ENCODE results near the gene LAMA3. TPM values are rescaled to one million over a fixed set of nuclear protein-coding genes. Genes with fewer than 3 reads are reported as not detected.

LAMA3 gene
- polyA plus RNA-seq, 1 of the 3 experiments (the other 2 are of a cell fraction) = 3.5 TPM

DNA sequence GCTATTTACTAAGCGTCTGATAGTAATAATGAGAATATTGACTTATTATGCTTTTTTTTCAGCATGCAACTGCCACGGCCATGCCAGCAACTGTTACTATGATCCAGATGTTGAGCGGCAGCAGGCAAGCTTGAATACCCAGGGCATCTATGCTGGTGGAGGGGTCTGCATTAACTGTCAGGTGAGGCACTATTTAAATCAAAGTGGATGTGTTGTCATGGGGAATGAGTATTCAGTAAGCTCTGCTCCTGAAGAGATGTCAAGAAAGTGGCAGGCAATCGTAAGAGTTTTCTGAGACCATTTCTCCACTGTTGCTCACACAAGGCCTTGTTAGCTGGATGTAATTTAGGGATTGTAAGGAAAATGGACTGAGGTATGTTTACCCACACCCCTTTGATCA is 74.1 kb downstream of the LAMA3 start:
- Histone ChIP-seq H3K36me3 (replicated peaks in 1 of 2; ENCODE audit: control insufficient read depth in 1 of 2, insufficient read depth in 2 of 2, low read length in 1 of 2) (peaks cover 0 to 5% of the 10 kb centered on the region in 2 experiments), H3K27me3 (ENCODE audit: insufficient read depth) (no peaks in the 10 kb centered on the region), H3K9ac (no peak overlapping the region), H4K20me1 (ENCODE audit: insufficient read depth) (no peaks in the 10 kb centered on the region), H3F3A (replicated peaks; ENCODE audit: insufficient read depth) (no peaks in the 10 kb centered on the region), H2AFZ (ENCODE audit: low read depth) (no peak overlapping the region), H3K9me2 (no peaks in the 10 kb centered on the region), H3K4me3 (ENCODE audit: low read depth in 2 of 2, low read length in 1 of 2) (no peak overlapping the region), H3K79me2 (ENCODE audit: insufficient read depth) (no peaks in the 10 kb centered on the region), H3K4me2 (no peak overlapping the region), H3K27ac (ENCODE audit: low read depth in 2 of 2, low read length in 1 of 2) (no peak overlapping the region), H3K9me3 (no peaks in the 10 kb centered on the region), H3K4me1 (ENCODE audit: control insufficient read depth in 1 of 2, insufficient read depth in 2 of 2, low read depth in 1 of 2, low read length in 1 of 2) (no peaks in the 10 kb centered on the region)
- 97% methylated on average over 4 of the region's 4 CpGs for WGBS (ENCODE audit: low lambda C conversion rate)
- TF ChIP-seq NRF1 (IDR thresholded peaks at IDR 0.05; ENCODE audit: low read depth, low read length) = no peak
- TF ChIP-seq, protein P1, sequence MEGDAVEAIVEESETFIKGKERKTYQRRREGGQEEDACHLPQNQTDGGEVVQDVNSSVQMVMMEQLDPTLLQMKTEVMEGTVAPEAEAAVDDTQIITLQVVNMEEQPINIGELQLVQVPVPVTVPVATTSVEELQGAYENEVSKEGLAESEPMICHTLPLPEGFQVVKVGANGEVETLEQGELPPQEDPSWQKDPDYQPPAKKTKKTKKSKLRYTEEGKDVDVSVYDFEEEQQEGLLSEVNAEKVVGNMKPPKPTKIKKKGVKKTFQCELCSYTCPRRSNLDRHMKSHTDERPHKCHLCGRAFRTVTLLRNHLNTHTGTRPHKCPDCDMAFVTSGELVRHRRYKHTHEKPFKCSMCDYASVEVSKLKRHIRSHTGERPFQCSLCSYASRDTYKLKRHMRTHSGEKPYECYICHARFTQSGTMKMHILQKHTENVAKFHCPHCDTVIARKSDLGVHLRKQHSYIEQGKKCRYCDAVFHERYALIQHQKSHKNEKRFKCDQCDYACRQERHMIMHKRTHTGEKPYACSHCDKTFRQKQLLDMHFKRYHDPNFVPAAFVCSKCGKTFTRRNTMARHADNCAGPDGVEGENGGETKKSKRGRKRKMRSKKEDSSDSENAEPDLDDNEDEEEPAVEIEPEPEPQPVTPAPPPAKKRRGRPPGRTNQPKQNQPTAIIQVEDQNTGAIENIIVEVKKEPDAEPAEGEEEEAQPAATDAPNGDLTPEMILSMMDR (IDR thresholded peaks at IDR 0.05) = no peak
- TF ChIP-seq YY1 (IDR thresholded peaks at IDR 0.05; ENCODE audit: low read depth) = no peak
- TF ChIP-seq RXRA (IDR thresholded peaks at IDR 0.05; ENCODE audit: borderline replicate concordance, low read depth) = no peak
- no peak for TF ChIP-seq MEF2A (IDR thresholded peaks at IDR 0.05; ENCODE audit: borderline replicate concordance, low read depth)
- no peak for TF ChIP-seq RFX5 (IDR thresholded peaks at IDR 0.05; ENCODE audit: low read length)
- no peak for DNase-seq
- ChIA-PET CTCF (interaction anchor here (0.6 to 0.9 kb wide), 3 partner anchors 20 to 216 kb away, joined by 3 read pairs; no protein-coding TSS in a partner anchor), POLR2A (no interaction called here)

- H3K4me2 ChIP-seq = no peak overlapping the region
- no peak overlapping the region for H2AFZ ChIP-seq (ENCODE audit: low read depth)
- no peak overlapping the region for H3K9ac ChIP-seq
- H4K20me1 ChIP-seq (ENCODE audit: insufficient read depth) = no peaks in the 10 kb centered on the region
- H3K9me3 ChIP-seq = no peaks in the 10 kb centered on the region
- CTCF ChIA-PET = interaction anchor here (1.1 kb wide), 1 partner anchor 144 kb away, joined by 3 read pairs; no protein-coding TSS in a partner anchor
- H3K36me3 ChIP-seq (replicated peaks in 1 of 2; ENCODE audit: control insufficient read depth in 1 of 2, insufficient read depth in 2 of 2, low read length in 1 of 2) = peaks cover 0 to 5% of the 10 kb centered on the region in 2 experiments
- WGBS (ENCODE audit: low lambda C conversion rate) = 88% methylated on average over 1 of the region's 1 CpG
- no peak overlapping the region for H3K4me3 ChIP-seq (ENCODE audit: low read depth in 2 of 2, low read length in 1 of 2)
- no peak for DNase-seq
- no peaks in the 10 kb centered on the region for H3K4me1 ChIP-seq (ENCODE audit: control insufficient read depth in 1 of 2, insufficient read depth in 2 of 2, low read depth in 1 of 2, low read length in 1 of 2)
- H3K79me2 ChIP-seq (ENCODE audit: insufficient read depth) = no peaks in the 10 kb centered on the region
- H3K27ac ChIP-seq (ENCODE audit: low read depth in 2 of 2, low read length in 1 of 2) = no peak overlapping the region
- H3F3A ChIP-seq (replicated peaks; ENCODE audit: insufficient read depth) = no peaks in the 10 kb centered on the region
- H3K9me2 ChIP-seq = no peaks in the 10 kb centered on the region
- no peaks in the 10 kb centered on the region for H3K27me3 ChIP-seq (ENCODE audit: insufficient read depth)
- POLR2A ChIA-PET = no interaction called here
- TF ChIP-seq, protein P1 (IDR thresholded peaks at IDR 0.05) = no peak
- TF ChIP-seq RAD21 (IDR thresholded peaks at IDR 0.05; ENCODE audit: low read length) = no peak
- no peak for TF ChIP-seq FOXM1 (IDR thresholded peaks at IDR 0.05; ENCODE audit: low read depth)
- no peak for TF ChIP-seq TEAD4 (IDR thresholded peaks at IDR 0.05; ENCODE audit: borderline replicate concordance, insufficient read depth)
- TF ChIP-seq RXRA (IDR thresholded peaks at IDR 0.05; ENCODE audit: borderline replicate concordance, low read depth) = no peak
- no peak for TF ChIP-seq POLR2AphosphoS5 (IDR thresholded peaks at IDR 0.05; ENCODE audit: low read depth, low read length)
- TF ChIP-seq ELF1 (IDR thresholded peaks at IDR 0.05) = no peak
- TF ChIP-seq PBX3 (IDR thresholded peaks at IDR 0.05) = no peak
- TF ChIP-seq JUND (IDR thresholded peaks at IDR 0.05) = no peak
- no peak for TF ChIP-seq GATA2 (CRISPR knock-in tag; IDR thresholded peaks at IDR 0.05)
- TF ChIP-seq NFIC (IDR thresholded peaks at IDR 0.05; ENCODE audit: borderline replicate concordance) = no peak
- TF ChIP-seq, protein P2, sequence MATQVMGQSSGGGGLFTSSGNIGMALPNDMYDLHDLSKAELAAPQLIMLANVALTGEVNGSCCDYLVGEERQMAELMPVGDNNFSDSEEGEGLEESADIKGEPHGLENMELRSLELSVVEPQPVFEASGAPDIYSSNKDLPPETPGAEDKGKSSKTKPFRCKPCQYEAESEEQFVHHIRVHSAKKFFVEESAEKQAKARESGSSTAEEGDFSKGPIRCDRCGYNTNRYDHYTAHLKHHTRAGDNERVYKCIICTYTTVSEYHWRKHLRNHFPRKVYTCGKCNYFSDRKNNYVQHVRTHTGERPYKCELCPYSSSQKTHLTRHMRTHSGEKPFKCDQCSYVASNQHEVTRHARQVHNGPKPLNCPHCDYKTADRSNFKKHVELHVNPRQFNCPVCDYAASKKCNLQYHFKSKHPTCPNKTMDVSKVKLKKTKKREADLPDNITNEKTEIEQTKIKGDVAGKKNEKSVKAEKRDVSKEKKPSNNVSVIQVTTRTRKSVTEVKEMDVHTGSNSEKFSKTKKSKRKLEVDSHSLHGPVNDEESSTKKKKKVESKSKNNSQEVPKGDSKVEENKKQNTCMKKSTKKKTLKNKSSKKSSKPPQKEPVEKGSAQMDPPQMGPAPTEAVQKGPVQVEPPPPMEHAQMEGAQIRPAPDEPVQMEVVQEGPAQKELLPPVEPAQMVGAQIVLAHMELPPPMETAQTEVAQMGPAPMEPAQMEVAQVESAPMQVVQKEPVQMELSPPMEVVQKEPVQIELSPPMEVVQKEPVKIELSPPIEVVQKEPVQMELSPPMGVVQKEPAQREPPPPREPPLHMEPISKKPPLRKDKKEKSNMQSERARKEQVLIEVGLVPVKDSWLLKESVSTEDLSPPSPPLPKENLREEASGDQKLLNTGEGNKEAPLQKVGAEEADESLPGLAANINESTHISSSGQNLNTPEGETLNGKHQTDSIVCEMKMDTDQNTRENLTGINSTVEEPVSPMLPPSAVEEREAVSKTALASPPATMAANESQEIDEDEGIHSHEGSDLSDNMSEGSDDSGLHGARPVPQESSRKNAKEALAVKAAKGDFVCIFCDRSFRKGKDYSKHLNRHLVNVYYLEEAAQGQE (IDR thresholded peaks at IDR 0.05; ENCODE audit: low read depth, low read length) = no peak
- no peak for TF ChIP-seq GABPA (IDR thresholded peaks at IDR 0.05; ENCODE audit: low read depth)
- no peak for TF ChIP-seq FOXJ3 (CRISPR knock-in tag; IDR thresholded peaks at IDR 0.05)
- no peak for TF ChIP-seq EZH2phosphoT487 (IDR thresholded peaks at IDR 0.05; ENCODE audit: borderline replicate concordance, low read depth)
- no peak for TF ChIP-seq SMC3 (IDR thresholded peaks at IDR 0.05; ENCODE audit: low read depth, low read length)
- no peak for TF ChIP-seq NRF1 (IDR thresholded peaks at IDR 0.05; ENCODE audit: low read depth, low read length)
- TF ChIP-seq YY1 (IDR thresholded peaks at IDR 0.05; ENCODE audit: low read depth) = no peak
Observed at GRCh38 chr18:23765931-23766330, 76.7 kb downstream of the LAMA3 start.

Measured in SK-N-SH (cell line).